Adrenal gland (tissue), 5 donors: Measurements from ENCODE around the gene RBPJ.

Experiments
- CTCF ChIP-seq, 6 experiments: fragments of 450-650 bp in 4 of 6; fragments of 200-600 bp in 2 of 6; sonication (generic) in 1 of 6; IDR thresholded peaks; 1 replicate in 5 of 6; 2 replicates in 1 of 6; pipeline versions ENCODE4 v1.5.1 to v1.8.0; 2016 to 2021; ENCODE audit warnings: antibody characterized with exemption in 6 of 6, mild to moderate bottlenecking in 2 of 6, moderate library complexity in 1 of 6
- POLR2A ChIP-seq, 2 donors: fragments of 450-650 bp; IDR thresholded peaks; one replicate each; pipeline ENCODE4 v1.6.1; 2017; ENCODE audit warnings: antibody characterized with exemption in 2 of 2, mild to moderate bottlenecking in 2 of 2, moderate library complexity in 1 of 2
- donor health status: DM: no; HTN: no; CAD: no.

- TF ChIP-seq CTCF (IDR thresholded peaks at IDR 0.05) (no peak), POLR2A (IDR thresholded peaks at IDR 0.05) (no peak)
These were observed 38.9 kb upstream of the RBPJ start for GRCh38 chr4:26281881-26282280.
